ENCODE results near the gene CKAP2L. TPM values are rescaled to one million over a fixed set of nuclear protein-coding genes. Genes with fewer than 3 reads are reported as not detected.

The CKAP2L gene
- polyA plus RNA-seq, 4 donors: 13.8 to 16.6 (median 15.2) TPM

DNA sequence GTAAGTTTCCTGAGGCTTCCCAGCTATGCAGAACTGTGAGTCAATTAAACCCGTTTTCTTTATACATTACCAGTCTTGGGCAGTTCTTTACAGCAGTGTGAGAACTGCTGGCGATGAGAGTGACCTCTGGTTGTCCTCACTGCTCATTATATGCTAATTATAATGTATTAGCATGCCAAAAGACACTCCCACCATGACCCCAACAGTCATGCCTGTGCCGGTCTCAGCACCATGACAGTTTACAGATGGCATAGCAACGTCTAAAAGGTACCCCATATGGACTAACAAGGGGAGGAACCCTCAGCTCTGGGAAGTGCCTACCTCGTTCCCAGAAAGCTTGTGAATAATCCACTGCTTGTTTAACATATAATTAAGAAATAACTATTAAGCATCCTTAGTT lies 28.0 kb upstream of the CKAP2L start:
- DNase-seq (ENCODE audit: low read depth in 4 of 4, low spot score in 3 of 4): no peak

DNA sequence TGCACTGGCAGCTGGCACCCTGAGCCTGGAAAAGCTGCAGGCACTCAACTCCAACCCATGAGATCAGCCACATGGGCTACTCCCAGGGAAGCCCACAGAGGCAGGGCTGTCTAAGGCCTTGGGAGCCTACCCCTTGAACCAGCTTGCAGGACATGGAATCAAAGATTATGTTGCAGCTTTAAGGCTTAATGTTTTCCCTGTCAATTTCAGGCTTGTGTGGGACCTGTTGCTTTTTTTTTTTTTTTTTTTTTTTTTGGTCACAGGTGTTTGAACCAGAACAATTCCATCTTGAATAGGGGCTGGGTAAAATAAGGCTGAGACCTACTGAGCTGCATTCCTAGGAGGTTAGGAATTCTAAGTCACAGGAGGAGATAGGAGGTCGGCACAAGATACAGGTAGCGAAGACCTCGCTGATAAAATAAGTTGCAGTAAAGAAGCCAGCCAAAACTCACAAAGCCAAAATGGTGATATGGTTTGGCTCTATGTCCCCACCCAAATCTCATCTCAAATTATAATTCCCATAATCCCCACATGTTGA lies 27.4 kb upstream of the CKAP2L start:
- DNase-seq (ENCODE audit: low read depth in 4 of 4, low spot score in 3 of 4): no peak

GRCh38 chr2:112791019-112791418 lies 26.6 kb upstream of the CKAP2L start:
- no peak for DNase-seq (ENCODE audit: low read depth in 4 of 4, low spot score in 3 of 4)

GRCh38 chr2:112790305-112790704 lies 25.9 kb upstream of the CKAP2L start:
- no peak for DNase-seq (ENCODE audit: low read depth in 4 of 4, low spot score in 3 of 4)

DNA sequence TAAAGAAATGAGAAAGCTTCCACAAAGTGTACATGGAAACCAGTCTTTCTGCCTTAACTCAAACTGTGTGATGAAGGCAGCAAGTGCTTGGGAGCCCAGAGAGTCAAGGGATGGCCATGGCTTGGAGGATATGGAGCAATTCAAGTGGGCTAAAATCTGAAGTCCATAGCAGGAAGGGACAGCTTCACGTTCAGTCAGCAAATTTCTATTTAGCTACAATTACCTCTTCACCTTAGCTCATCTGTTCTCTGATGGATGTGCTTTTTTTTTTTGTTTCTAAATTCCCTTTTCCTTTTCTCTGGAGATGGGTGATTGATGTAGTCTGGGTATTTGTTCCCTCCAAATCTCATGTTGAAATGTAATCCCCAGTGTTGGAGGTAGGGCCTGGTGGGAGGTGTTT lies 24.8 kb upstream of the CKAP2L start:
- DNase-seq (ENCODE audit: low read depth in 4 of 4, low spot score in 3 of 4): no peak

DNA sequence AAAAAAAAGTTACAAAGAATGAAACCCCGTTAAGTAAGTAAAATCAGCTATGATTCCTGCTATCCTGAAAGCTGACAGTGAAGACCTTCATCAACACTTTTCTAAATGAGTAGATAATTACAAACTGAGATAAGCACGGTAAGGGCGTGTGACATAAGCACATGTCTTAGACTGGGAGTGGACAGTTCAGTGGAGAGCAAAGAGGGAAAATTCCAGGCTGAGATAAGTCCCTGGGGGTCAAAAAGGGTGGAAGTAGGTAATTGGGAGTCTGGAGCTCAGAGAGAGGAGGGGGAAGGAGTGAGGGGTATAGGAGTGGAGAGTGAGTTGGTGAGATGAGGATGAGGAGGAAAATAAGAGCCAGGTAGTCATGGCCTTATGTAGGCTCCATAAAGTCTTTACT lies 24.2 kb upstream of the CKAP2L start:
- DNase-seq (ENCODE audit: low read depth in 4 of 4, low spot score in 3 of 4): no peak

- no peak for DNase-seq (ENCODE audit: low read depth in 4 of 4, low spot score in 3 of 4)
Observed at GRCh38 chr2:112787729-112788393, 23.5 kb upstream of the CKAP2L start.

- DNase-seq (ENCODE audit: low read depth in 4 of 4, low spot score in 3 of 4): no peak
Observed at GRCh38 chr2:112787294-112787693, 22.9 kb upstream of the CKAP2L start.

GRCh38 chr2:112784199-112785189 lies 20.1 kb upstream of the CKAP2L start, which contains the start of gene IL1A:
Gene IL1A (minus strand): TSS chr2:112784493. CDS start chr2:112783770, 723 bp downstream.
- DNase-seq (ENCODE audit: low read depth in 4 of 4, low spot score in 3 of 4): no peak

- DNase-seq (ENCODE audit: low read depth in 4 of 4, low spot score in 3 of 4): no peak
Observed at GRCh38 chr2:112783187-112783714, 18.8 kb upstream of the CKAP2L start.

GRCh38 chr2:112782234-112782799 lies 17.9 kb upstream of the CKAP2L start:
- DNase-seq (ENCODE audit: low read depth in 4 of 4, low spot score in 3 of 4): no peak

GRCh38 chr2:112779598-112779997 lies 15.2 kb upstream of the CKAP2L start:
- no peak for DNase-seq (ENCODE audit: low read depth in 4 of 4, low spot score in 3 of 4)

DNA sequence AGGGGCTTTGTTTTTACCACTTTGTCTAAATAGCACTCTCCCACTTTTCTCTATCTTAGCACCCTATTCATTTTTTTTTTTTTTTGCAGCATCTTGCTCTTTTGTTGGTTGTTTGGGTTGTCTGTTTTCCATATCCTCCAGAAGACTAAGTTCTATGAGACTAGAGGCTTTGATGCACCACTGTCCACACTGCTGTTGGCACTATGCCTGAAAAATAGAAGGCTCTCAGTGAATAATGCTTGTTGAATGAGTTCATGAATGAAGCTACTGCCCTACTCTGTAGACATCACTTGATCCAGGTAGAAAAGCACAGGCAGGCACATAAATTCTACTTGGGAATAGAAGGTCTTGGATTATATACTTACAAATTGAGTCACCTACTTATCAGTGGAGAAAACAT lies 12.6 kb upstream of the CKAP2L start:
- DNase-seq (ENCODE audit: low read depth in 4 of 4, low spot score in 3 of 4): no peak

DNA sequence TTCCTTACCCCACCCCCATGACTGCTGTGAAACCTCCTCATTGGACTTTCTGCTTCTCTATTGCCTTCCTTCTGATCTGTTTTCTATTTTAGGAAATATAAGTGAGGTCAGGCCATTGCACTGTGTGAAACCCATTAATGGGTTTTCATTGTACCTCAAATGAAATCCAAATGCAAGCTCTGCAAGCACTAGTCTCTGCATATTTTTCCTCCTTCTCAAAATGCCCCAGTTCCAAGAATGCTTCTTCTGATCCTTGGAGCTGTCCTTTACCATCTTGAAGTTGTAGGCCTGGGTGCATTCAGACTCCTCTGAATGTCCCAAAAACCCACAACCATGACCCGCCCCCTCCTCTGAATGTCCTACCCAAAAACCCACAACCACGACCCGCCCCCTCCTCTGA lies 11.7 kb upstream of the CKAP2L start:
- no peak for DNase-seq (ENCODE audit: low read depth in 4 of 4, low spot score in 3 of 4)

- DNase-seq (ENCODE audit: low read depth in 4 of 4, low spot score in 3 of 4): no peak
Observed at GRCh38 chr2:112774536-112775285, 10.3 kb upstream of the CKAP2L start.

DNA sequence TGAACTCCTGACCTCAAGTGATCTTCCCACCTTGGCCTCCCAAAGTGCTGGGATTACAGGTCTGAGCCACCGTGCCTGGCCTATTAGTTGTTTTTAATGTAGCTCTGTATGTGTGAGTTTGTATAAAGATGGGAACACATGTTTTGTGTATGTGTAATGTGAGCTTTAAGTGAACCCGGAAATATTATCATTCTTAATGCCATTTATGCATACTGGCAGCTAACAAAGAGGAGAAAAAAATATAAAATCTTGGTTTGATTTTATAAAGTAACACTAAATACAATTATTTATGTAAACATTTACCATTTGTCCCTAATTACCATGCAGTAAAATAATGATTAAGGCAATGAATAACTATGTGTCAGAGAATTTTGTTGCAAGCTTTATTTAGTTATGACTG lies 9.1 kb upstream of the CKAP2L start:
- DNase-seq (ENCODE audit: low read depth in 4 of 4, low spot score in 3 of 4): no peak

DNA sequence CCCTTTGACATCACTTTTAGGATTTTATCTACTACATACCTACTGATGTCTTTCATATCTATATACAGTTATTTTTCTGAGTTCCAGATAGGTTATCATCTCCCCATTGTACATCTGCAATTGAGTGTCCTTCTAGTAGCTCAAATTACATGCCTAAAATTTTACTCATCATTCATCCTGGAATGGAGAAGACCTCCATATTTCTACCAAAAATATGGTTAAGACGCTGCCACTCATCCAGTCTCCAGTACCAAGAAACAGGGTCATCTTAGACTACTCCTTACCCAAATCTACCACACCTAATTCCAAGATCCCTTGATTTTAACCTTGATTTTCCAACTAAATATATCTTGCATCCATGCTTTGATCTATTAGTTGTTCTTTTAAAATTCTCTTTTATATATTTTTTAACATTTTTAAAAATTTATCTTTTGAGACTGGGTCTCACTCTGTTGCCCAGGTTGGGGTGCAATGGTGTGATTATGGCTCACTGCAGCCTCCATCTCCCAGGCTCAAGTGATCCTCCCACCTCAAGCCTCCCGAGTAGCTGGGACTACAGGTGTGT lies 8.6 kb upstream of the CKAP2L start:
- DNase-seq (ENCODE audit: low read depth in 4 of 4, low spot score in 3 of 4): no peak

DNA sequence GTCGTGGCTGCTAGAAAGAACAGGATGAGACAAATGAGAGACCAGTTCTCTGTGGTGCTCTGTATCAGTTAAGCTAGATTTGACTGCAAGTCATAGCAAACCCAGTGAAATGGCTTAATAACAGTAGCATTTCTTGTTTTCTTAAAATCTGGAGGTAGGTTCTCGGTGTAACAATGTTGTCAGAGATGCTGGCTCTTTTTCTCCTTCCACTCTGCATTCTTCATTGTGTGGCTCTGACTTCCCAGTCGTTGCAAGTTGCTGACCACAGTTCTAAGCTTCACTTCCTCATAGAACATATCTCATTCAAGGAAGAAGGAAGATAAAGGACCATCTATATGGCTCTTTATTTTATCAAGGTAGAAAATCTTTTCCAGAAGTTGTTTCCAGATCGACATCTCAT lies 7.9 kb upstream of the CKAP2L start:
- DNase-seq (ENCODE audit: low read depth in 4 of 4, low spot score in 3 of 4): no peak

GRCh38 chr2:112768432-112768831 lies 4.0 kb upstream of the CKAP2L start:
- DNase-seq (ENCODE audit: low read depth in 4 of 4, low spot score in 3 of 4): no peak

Measured in right renal pelvis (tissue), 4 donors.